Activated CD4-positive, alpha-beta T cell treated with anti-CD3 and anti-CD28 coated beads, Interleukin-2, amount 50 U/mL, for 24 hours (primary cell): ENCODE results near the gene PILRA.
"Not testable (repeated sequence)": the region's sequence is repeated elsewhere in the genome, so short reads cannot be mapped to it uniquely, and the experiment has no call there.

ENCODE experiments used
- DNase-seq, 2 donors: peaks; one replicate each; pipeline ENCODE4 v3.0.0-alpha.2; 2020; ENCODE audit warnings: low read depth in 1 of 2, low spot score in 1 of 2

The PILRA gene

GRCh38 chr7:100373261-100373831 is at the start of gene PILRA:
PILRA (plus strand) TSS chr7:100373487; CDS start chr7:100373657, 170 bp downstream.
- DNase-seq, result no peak

DNA sequence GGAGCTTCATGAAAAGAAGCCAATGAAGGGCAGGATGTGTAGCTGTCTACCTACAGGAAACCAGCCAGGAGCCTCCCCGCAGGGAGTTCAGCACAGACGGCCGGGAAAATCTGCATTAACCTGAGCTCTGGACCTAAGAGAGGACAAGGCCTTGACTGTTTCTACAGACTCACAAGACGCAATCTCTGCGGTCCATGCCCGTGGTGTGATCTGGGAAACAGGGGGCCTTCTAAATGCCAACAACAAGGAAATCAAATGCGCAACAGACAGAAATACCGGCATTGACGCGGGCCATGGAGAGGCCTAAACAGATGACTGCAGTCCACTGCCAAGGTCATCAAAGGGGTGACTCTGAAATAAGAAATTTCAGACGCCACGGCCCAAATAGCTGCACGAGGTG is 49.1 kb upstream of the PILRA start:
- DNase-seq, result not testable (repeated sequence)

GRCh38 chr7:100325671-100326070 is 47.6 kb upstream of the PILRA start:
- not testable (repeated sequence) for DNase-seq

DNA sequence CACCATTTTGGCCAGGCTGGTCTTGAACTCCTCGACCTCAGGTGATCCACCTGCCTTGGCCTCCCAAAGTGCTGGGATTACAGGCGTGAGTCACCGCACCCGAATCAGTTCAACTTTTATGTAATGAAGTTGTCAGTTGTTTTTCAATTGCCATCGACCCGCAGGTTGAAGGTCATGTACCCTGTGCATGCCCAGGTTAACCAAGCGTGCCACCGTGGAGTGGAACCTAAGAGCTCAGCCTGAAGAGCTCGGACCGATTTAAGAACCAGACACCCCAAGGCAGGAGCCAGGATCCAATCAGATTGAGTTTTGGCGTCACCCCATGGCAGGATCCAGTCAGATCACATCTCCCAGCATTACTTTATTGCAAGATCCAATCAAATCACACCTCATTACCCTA is 46.4 kb upstream of the PILRA start:
- DNase-seq, result not testable (repeated sequence)

- DNase-seq, result peak; percentile 62 to 80
Observed at GRCh38 chr7:100335566-100336466, 37.5 kb upstream of the PILRA start.

DNA sequence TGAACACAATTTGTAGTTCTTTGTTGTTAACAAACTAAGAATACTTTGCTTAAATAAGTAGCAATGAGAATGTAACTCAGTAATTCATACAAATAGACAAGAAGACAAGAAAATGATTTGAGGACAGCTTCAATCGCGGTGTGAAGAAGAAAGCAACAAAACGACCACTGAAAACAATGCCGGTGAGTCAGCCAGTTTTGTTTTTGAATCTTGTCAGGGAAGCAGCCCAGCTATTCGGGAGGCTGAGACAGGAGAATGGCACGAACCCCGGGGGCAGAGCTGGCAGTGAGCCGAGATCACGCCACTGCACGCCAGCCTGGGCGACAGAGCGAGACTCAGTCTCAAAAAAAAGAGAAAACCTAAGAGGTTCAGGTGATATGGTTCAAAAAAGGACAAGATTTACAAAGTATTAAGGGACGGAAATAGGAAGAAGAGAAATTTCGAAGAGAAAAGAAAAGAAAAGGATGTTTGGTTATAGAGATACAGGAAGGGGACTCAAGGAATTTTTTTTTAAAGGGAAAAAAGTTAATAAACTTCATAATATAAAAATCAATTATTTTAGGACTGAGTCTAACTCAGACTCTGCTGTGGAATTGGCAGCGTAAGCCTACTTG is 35.1 kb upstream of the PILRA start:
- DNase-seq, result not testable (repeated sequence)

DNA sequence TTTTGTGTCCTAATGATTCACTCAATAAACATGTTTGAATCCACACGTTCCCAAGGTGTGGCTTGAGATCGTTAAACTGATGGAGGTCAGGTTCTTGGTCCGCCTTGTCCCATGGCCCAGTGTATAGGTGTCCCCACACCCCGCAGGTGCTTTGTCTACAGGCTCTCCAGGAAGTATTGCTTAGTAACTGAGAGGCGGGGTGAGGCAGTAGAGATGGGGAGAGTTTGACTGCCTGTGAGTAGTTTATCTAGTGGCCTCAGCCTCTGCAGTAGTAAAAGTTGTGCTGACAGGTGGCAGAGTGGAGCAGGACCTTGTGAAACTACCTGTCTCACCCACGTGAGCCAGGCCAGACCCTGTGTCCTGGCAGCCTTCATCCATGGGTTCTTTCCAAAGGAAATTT is 32.0 kb upstream of the PILRA start:
- not testable (repeated sequence) for DNase-seq

DNA sequence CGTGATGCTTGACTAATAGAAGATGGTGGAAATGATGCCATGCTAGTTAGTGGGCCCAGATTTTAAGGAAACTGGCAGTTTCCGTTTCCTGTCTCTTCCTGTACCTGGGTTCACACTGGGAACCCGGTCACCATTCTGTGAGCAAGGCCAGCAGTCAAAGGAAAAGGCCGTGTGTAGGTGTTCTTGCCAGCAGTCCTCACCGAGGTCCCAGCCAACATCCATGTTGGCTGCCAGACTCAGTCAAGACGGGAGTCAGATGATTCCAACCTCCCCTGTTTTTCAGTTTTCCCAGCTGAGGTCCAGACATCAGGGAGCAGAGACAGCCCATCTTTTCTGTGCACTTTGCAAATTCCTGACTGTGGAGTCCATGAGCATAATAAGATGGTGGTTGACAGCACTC is 30.5 kb upstream of the PILRA start:
- no peak for DNase-seq

DNA sequence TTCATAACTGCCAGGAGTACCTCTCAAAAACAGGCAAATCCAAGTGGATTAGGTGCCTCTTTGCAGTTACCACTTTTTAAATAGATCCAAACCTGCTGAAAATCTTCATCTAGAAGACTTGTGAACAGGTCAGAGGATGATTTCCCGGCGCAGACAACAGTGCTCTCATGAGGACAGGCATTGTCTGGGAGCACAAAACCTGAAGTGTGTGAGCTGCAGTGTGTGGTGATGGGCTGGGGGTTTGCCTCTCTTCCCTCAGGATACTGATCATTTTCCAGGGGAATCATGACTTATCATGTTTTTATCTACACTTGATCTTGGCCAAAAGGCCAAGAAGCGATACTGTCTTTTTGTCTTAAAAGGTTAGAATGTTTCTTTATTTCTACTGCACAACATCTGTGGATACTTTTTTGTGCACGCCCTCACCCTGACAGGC is 29.1 kb upstream of the PILRA start:
- DNase-seq, result not testable (repeated sequence)

GRCh38 chr7:100344560-100345287 is 28.6 kb upstream of the PILRA start:
- DNase-seq, result peak; percentile 32 to 86

- peak in 1 of 2 donors; percentile 47 for DNase-seq
Observed at GRCh38 chr7:100345288-100345672, 28.0 kb upstream of the PILRA start.

DNA sequence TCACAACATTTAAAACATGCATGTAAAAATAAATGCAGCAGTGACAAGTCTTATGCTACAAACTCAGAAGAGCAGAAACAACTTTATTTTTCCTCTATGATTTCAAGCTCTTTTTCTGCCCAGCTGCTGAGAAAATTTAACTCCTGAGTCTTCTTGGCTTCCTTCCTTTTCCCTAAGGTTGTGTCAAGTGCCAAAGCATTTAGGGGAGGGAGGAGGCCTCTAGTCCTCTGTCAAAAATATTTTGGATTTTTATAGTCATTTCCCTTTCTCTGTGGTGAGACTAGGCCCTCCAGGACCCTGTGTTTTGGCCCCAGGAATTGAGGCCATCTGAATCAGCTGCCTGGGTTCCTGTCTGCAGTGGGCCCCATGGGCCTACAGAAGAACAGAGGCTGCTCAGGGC is 26.4 kb upstream of the PILRA start:
- no peak for DNase-seq

GRCh38 chr7:100348805-100349204 is 24.5 kb upstream of the PILRA start:
- DNase-seq, result no peak

- DNase-seq, result no peak
Observed at GRCh38 chr7:100349757-100350156, 23.5 kb upstream of the PILRA start.

GRCh38 chr7:100351657-100352058 is 21.6 kb upstream of the PILRA start:
- DNase-seq, result no peak

DNA sequence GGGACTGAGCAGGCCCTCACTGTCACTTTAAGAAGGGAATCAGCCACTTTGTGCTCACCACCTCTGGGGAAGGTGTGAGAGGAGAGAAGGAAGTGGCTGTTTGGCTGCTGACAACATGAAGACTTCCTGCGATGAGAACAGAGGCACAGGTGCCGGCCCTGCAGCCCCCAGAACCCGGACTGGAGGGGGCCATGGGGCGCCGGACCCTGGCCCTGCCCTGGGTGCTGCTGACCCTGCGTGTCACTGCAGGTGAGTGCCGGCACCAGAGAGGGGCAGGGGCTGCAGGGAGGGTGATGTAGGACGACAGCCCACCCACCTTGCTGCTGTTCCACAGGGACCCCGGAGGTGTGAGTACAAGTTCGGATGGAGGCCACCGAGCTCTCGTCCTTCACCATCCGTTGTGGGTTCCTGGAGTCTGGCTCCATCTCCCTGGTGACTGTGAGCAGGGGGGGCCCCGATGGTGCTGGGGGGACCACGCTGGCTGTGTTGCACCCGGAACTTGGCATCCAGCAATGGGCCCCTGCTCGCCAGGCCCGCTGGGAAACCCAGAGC is 21.0 kb upstream of the PILRA start:
- not testable (repeated sequence) for DNase-seq

DNA sequence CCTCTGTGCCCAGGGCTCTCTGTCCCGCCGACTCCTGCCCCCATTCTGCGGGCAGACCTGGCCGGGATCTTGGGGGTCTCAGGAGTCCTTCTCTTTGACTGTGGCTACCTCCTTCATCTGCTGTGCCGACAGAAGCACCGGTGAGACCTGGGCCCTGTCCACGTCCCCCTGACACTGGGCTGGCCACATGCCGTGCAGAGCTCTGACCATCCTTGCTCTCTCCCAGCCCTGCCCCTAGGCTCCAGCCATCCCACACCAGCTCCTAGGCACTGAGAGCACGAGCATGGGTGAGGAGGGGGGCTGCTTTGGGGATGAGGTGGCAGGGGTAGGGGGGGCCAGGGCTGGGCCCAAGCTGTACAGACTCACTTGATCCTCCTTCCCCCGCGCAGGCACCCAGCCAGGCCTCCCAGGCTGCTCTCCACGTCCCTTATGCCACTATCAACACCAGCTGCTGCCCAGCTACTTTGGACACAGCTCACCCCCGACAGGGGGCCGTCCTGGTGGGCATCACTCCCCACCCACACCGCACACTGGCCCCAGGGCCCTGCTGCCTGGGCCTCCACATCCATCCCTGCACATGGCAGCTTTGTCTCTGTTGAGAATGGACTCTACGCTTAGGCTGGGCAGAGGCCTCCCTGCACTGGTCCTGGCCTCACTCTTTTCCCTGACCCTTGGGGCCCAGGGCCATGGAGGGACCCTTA is 20.2 kb upstream of the PILRA start:
- DNase-seq, result no peak

- no peak for DNase-seq
Observed at GRCh38 chr7:100353685-100354330, 19.5 kb upstream of the PILRA start.

DNA sequence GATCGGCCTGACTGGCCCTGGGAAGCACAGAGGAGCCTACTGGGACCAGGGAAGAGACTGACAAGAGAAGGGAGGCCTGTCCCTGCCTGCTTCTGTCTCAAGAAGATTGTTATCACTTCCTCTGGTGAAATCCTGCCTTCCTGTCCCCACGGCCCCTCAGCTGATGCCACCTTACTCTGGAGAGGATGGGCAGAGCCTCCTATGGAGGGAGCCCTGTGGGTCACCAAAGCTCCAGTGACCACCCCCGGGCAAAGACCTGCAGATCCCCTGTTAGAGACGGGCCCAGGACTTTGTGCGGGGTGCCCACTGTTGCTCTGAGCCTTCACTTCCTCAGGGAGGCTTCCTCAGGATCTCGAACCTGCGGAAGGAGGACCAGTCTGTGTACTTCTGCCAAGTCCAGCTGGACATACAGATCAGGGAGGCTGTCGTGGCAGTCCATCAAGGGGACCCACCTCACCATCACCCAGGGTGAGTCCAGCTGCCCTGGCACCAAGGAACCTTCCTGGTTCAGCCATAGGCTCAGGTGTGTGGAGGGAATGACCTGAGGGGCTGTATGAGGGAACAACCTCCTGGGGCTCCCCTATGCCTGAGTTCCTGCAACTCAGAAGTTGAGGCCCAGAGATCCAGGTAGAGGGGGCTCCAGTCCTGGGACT is 16.7 kb upstream of the PILRA start:
- DNase-seq, result no peak
